KMS-11 (cell line): ENCODE data around the gene GRIK3.

ENCODE experiments used
- H2AFZ ChIP-seq: fragments of 200-600 bp; sonication (generic); 2 replicates; pipeline ENCODE4 v1.6.1; 2016; ENCODE audit warnings: antibody characterized with exemption, mixed run types, low read depth
- H3K27ac ChIP-seq: fragments of 200-600 bp; sonication (generic); 2 replicates; pipeline ENCODE4 v1.6.1; 2016; ENCODE audit warnings: mild to moderate bottlenecking, mixed run types
- H3K27me3 ChIP-seq: fragments of 200-600 bp; sonication (generic); 2 replicates; pipeline ENCODE4 v1.6.1; 2017; ENCODE audit warnings: mild to moderate bottlenecking, low read depth, mixed run types, moderate library complexity; ENCODE audit not compliant: insufficient read depth
- H3K36me3 ChIP-seq: fragments of 200-600 bp; sonication (generic); 2 replicates; pipeline ENCODE4 v1.6.1; 2017; ENCODE audit warnings: mild to moderate bottlenecking, mixed run types; ENCODE audit not compliant: insufficient read depth
- H3K4me1 ChIP-seq: fragments of 200-600 bp; sonication (generic); 2 replicates; pipeline ENCODE4 v1.6.1; 2016; ENCODE audit warnings: mild to moderate bottlenecking, low read depth, mixed run types; ENCODE audit not compliant: poor library complexity, severe bottlenecking
- H3K4me2 ChIP-seq: fragments of 200-600 bp; sonication (generic); 2 replicates; pipeline ENCODE4 v1.7.0; 2016; ENCODE audit warnings: mild to moderate bottlenecking, mixed run types
- H3K4me3 ChIP-seq: fragments of 200-600 bp; sonication (generic); IDR thresholded peaks from 2 replicates; pipeline ENCODE4 v1.6.1; 2017; ENCODE audit warnings: low read depth, low read length, mixed read lengths; ENCODE audit not compliant: insufficient read depth
- H3K79me2 ChIP-seq: fragments of 200-600 bp; sonication (generic); 2 replicates; pipeline ENCODE4 v1.6.1; 2016; ENCODE audit warnings: low read depth, mixed run types; ENCODE audit not compliant: insufficient read depth
- H3K9ac ChIP-seq: fragments of 200-600 bp; sonication (generic); 2 replicates; pipeline ENCODE4 v1.6.1; 2016; ENCODE audit warnings: mild to moderate bottlenecking, mixed run types
- H4K20me1 ChIP-seq: fragments of 200-600 bp; sonication (generic); 2 replicates; pipeline ENCODE4 v1.6.1; 2016; ENCODE audit warnings: mild to moderate bottlenecking, mixed run types; ENCODE audit not compliant: insufficient read depth
- TF ChIP-seq, protein P1 (sequence below): fragments of 200-600 bp; sonication (generic); conservative IDR thresholded peaks from 2 replicates; pipeline ENCODE4 v1.6.1; 2017; ENCODE audit warnings: low read depth, mild to moderate bottlenecking, antibody characterized with exemption, low read length, moderate library complexity, mixed read lengths

GRIK3 gene

DNA sequence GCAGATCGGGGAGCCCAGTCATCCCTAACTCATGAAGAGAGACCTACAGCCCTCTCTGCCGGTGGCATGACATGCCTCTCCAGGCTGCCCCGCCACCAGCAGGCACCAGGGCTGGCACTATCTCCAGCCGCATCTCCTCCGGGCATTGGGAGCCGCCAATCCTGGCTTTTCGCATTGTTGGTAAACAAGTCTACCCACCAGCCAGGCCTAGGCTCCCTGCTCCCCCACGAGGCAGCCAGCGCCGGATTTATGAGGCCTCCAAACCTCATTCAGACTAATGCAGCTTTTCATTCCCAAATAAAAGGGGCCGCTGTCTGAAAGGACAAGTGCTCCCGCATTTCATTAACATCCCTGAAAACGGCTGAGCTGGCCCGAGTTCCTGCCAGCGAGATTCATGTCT, 3.4 kb upstream of the GRIK3 start:
- no peak overlapping the region for H3K9ac ChIP-seq
- TF ChIP-seq, protein P1, sequence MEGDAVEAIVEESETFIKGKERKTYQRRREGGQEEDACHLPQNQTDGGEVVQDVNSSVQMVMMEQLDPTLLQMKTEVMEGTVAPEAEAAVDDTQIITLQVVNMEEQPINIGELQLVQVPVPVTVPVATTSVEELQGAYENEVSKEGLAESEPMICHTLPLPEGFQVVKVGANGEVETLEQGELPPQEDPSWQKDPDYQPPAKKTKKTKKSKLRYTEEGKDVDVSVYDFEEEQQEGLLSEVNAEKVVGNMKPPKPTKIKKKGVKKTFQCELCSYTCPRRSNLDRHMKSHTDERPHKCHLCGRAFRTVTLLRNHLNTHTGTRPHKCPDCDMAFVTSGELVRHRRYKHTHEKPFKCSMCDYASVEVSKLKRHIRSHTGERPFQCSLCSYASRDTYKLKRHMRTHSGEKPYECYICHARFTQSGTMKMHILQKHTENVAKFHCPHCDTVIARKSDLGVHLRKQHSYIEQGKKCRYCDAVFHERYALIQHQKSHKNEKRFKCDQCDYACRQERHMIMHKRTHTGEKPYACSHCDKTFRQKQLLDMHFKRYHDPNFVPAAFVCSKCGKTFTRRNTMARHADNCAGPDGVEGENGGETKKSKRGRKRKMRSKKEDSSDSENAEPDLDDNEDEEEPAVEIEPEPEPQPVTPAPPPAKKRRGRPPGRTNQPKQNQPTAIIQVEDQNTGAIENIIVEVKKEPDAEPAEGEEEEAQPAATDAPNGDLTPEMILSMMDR = no peak
- H3K4me1 ChIP-seq = no peaks in the 10 kb centered on the region
- no peaks in the 10 kb centered on the region for H4K20me1 ChIP-seq
- H3K27ac ChIP-seq = no peak overlapping the region
- peaks cover 20% of the 10 kb centered on the region; the same call in 1 of the 2 replicates for H3K27me3 ChIP-seq
- H3K36me3 ChIP-seq = no peaks in the 10 kb centered on the region
- H2AFZ ChIP-seq = no peak overlapping the region
- no peak overlapping the region for H3K4me2 ChIP-seq
- no peak overlapping the region for H3K4me3 ChIP-seq
- no peaks in the 10 kb centered on the region for H3K79me2 ChIP-seq

DNA sequence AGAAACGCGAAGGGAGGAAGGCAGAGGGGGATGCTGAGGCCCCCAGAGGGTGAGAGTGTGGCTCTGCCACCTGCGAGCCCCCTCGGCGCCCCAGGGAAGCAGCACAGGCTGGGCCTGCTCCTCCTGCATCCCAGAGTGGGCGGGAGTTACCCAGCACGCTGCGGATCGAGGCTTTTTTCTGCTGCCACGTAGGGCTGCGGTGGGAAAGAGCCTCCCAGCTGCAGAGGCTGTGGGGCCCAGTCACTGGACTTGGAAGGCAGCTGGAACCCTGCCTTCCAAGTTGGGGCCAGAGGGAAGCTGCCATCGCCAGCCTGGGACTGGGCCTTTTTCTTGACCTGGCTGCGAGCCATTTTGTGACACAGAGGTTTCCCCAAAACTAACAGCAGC, 2.3 kb upstream of the GRIK3 start:
- no peak overlapping the region for H3K27ac ChIP-seq
- TF ChIP-seq, protein P1 = no peak
- H3K4me3 ChIP-seq = no peak overlapping the region
- H4K20me1 ChIP-seq = no peaks in the 10 kb centered on the region
- no peaks in the 10 kb centered on the region for H3K79me2 ChIP-seq
- H3K27me3 ChIP-seq = peaks cover 20% of the 10 kb centered on the region; the same call in 1 of the 2 replicates
- no peaks in the 10 kb centered on the region for H3K36me3 ChIP-seq
- no peaks in the 10 kb centered on the region for H3K4me1 ChIP-seq
- H2AFZ ChIP-seq = no peak overlapping the region
- H3K9ac ChIP-seq = no peak overlapping the region
- no peak overlapping the region for H3K4me2 ChIP-seq

DNA sequence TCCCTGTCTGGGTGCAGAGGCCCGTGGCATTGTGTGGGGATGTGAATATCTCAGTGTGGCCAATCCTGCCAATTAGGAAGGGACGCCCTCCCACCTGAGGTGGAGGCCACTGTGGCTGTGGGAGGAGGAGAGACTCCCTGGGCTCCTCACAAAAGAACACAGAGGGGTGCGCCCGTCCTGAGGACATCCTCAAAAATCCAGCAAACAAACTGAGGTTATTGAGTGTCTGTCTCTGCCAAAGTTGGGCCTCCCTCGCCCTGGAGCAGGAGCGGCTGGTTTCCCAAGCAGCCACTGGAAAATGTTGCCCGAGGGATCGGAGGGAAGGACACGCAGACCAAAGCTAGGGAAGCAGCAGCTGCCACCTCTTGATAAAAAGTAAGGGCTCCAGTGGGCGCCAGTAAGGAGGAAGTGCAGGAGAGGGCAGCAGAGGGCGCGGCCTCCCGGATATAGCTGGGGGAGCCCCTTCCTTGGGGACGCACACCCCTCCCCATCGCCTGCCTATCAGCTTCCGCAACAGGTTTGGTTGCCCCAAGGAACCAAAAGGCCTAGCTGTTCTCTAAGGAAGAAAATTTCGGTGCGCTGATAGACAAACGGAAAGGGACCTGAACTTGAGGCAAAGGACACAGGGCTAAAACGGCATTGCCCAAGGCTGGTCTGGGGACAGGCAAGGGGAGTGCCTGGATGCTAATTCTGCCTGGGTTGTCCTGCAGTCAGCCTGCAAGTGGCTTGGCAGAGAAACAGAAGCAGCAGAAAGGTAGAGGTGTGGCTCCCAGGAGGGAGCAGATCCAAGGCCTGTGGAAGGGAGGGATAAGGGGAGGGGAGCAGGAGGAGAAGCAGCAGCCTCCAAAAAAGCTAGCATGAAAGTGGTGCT, 1.7 kb upstream of the GRIK3 start:
- no peaks in the 10 kb centered on the region for H3K79me2 ChIP-seq
- H3K36me3 ChIP-seq = no peaks in the 10 kb centered on the region
- no peak overlapping the region for H3K4me3 ChIP-seq
- no peaks in the 10 kb centered on the region for H3K4me1 ChIP-seq
- H3K4me2 ChIP-seq = no peak overlapping the region
- no peak overlapping the region for H2AFZ ChIP-seq
- H3K27me3 ChIP-seq = peaks cover 22% of the 10 kb centered on the region; the same call in 1 of the 2 replicates
- no peak overlapping the region for H3K9ac ChIP-seq
- no peak overlapping the region for H3K27ac ChIP-seq
- TF ChIP-seq, protein P1 = no peak
- H4K20me1 ChIP-seq = no peaks in the 10 kb centered on the region

DNA sequence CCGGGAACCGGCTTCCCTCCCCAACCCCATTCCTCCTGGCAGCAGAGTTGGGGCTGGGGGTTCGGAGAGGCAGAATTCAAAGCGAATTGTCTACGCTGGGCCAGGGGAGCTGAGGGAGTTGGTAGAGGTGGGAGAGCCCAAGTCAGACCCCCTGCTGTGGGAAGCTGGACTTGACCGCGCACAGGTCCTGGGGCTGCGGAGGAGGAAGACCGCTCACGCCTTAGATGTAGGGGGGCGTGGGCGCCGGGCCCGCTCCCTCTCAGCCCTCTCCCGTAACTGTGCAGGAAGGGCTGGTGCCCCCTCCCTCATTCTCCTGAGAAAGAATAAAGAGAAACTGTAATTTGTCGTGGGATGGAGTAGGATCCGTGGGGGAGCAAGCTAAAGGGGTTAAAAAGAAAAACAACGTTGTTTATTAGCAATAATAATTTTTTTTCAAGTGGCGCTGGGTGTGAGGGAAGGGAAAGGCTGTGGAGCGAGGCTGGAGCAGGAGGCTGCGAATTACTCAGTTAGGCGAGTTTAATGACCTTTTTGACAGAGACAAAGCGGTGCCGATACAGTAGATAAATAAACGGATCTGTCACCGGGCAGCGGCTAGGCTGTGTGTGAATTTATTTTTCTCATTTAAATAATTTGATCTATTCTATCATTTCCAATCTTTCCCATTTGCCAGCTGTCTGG, 838 bp upstream of the GRIK3 start:
- TF ChIP-seq, protein P1 = no peak
- Histone ChIP-seq H3K4me3 (no peak overlapping the region), H3K4me1 (no peaks in the 10 kb centered on the region), H4K20me1 (no peaks in the 10 kb centered on the region), H3K27me3 (peaks cover 21% of the 10 kb centered on the region; the same call in 1 of the 2 replicates), H3K4me2 (no peak overlapping the region), H3K27ac (no peak overlapping the region), H2AFZ (no peak overlapping the region), H3K9ac (no peak overlapping the region), H3K36me3 (no peaks in the 10 kb centered on the region), H3K79me2 (no peaks in the 10 kb centered on the region)
